ENCODE data around the gene NUPR2.
A peak's percentile ranks its signal among the peaks of the same experiment; 100 is the strongest.
"Not testable (repeated sequence)": the region's sequence is repeated elsewhere in the genome, so short reads cannot be mapped to it uniquely, and the experiment has no call there.

Gene NUPR2

GRCh38 chr7:56083150-56083785 is 32.9 kb downstream of the NUPR2 start:
- no peak for DNase-seq

GRCh38 chr7:56081626-56082340 is 34.4 kb downstream of the NUPR2 start:
- no peak for DNase-seq

- not testable (repeated sequence) for DNase-seq
Measured at GRCh38 chr7:56080726-56081435, 35.3 kb downstream of the NUPR2 start.

- no peak for DNase-seq
Measured at GRCh38 chr7:56079450-56080185, 36.6 kb downstream of the NUPR2 start.

GRCh38 chr7:56078196-56078595 is 38.0 kb downstream of the NUPR2 start:
- peak; percentile 62 for DNase-seq

- DNase-seq: peak; percentile 25
Measured at GRCh38 chr7:56077681-56078080, 38.5 kb downstream of the NUPR2 start.

GRCh38 chr7:56074371-56074791 is 41.8 kb downstream of the NUPR2 start:
- DNase-seq: peak; percentile 85

GRCh38 chr7:56066376-56066775 is 49.8 kb downstream of the NUPR2 start:
- peak; percentile 49 for DNase-seq
